Trophoblast cell (in vitro differentiated cells and primary cell): ENCODE data around the gene TNS4.
A peak's percentile ranks its signal among the peaks of the same experiment; 100 is the strongest.

Experiments used
- DNase-seq, 2 donors: peaks; one replicate each; pipeline ENCODE4 v3.0.0-alpha.2; 2016
- H2AFZ ChIP-seq: 2 replicates; pipeline ENCODE4 v1.6.1; 2013; ENCODE audit warnings: low read length, moderate library complexity, mild to moderate bottlenecking; ENCODE audit not compliant: insufficient read depth, poor library complexity
- H2AK5ac ChIP-seq: 2 replicates; pipeline ENCODE4 v1.6.1; 2013; ENCODE audit warnings: mild to moderate bottlenecking, low read length
- H2BK120ac ChIP-seq: 2 replicates; pipeline ENCODE4 v1.6.1; 2013; ENCODE audit warnings: low read length, mild to moderate bottlenecking, moderate library complexity; ENCODE audit not compliant: insufficient read depth, poor library complexity
- H2BK12ac ChIP-seq: 2 replicates; pipeline ENCODE4 v1.6.1; 2013; ENCODE audit warnings: mild to moderate bottlenecking, low read length, moderate library complexity
- H2BK5ac ChIP-seq: 2 replicates; pipeline ENCODE4 v1.6.1; 2013; ENCODE audit warnings: low read length, low read depth, moderate library complexity, mild to moderate bottlenecking; ENCODE audit not compliant: poor library complexity
- H3K14ac ChIP-seq: 2 replicates; pipeline ENCODE4 v1.6.1; 2013; ENCODE audit warnings: mild to moderate bottlenecking, low read length
- H3K18ac ChIP-seq: 2 replicates; pipeline ENCODE4 v1.6.1; 2013; ENCODE audit warnings: mild to moderate bottlenecking, low read length
- H3K23ac ChIP-seq: 2 replicates; pipeline ENCODE4 v1.6.1; 2013; ENCODE audit warnings: low read length
- H3K27ac ChIP-seq: 2 replicates; pipeline ENCODE4 v1.5.1; 2013; ENCODE audit warnings: low read depth, mild to moderate bottlenecking, inconsistent platforms, low read length, moderate library complexity
- H3K27me3 ChIP-seq: 2 replicates; pipeline ENCODE4 v1.6.1; 2013; ENCODE audit warnings: inconsistent platforms, mild to moderate bottlenecking, low read length, moderate library complexity; ENCODE audit not compliant: insufficient read depth
- H3K36me3 ChIP-seq, 2 experiments: 1 replicate in 1 of 2; 2 replicates in 1 of 2; pipeline ENCODE4 v1.6.1; 2013; ENCODE audit warnings: low read length in 2 of 2, mild to moderate bottlenecking in 2 of 2, moderate library complexity in 1 of 2; ENCODE audit not compliant: insufficient read depth in 2 of 2, control insufficient read depth in 1 of 2
- H3K4ac ChIP-seq: 2 replicates; pipeline ENCODE4 v1.6.1; 2013; ENCODE audit warnings: low read depth, mild to moderate bottlenecking, low read length, moderate library complexity
- H3K4me1 ChIP-seq, 2 experiments: 1 replicate in 1 of 2; 2 replicates in 1 of 2; pipeline ENCODE4 v1.6.1; 2013; ENCODE audit warnings: low read length in 2 of 2, mild to moderate bottlenecking in 2 of 2, moderate library complexity in 1 of 2; ENCODE audit not compliant: insufficient read depth in 2 of 2, control insufficient read depth in 1 of 2
- H3K4me2 ChIP-seq: 2 replicates; pipeline ENCODE4 v1.6.1; 2013; ENCODE audit warnings: inconsistent platforms, mild to moderate bottlenecking, low read length, moderate library complexity
- H3K4me3 ChIP-seq: 2 replicates; pipeline ENCODE4 v1.5.1; 2013; ENCODE audit warnings: mild to moderate bottlenecking, low read depth, low read length, inconsistent platforms
- H3K79me1 ChIP-seq: one replicate; pipeline ENCODE4 v1.6.1; 2013; ENCODE audit warnings: low read length
- H3K79me2 ChIP-seq: 2 replicates; pipeline ENCODE4 v1.6.1; 2013; ENCODE audit warnings: low read length, mild to moderate bottlenecking; ENCODE audit not compliant: control insufficient read depth, insufficient read depth, poor library complexity
- H3K9ac ChIP-seq: 2 replicates; pipeline ENCODE4 v1.6.1; 2013; ENCODE audit warnings: mild to moderate bottlenecking, low read length
- H3K9me3 ChIP-seq: 2 replicates; pipeline ENCODE4 v1.6.1; 2013; ENCODE audit warnings: low read depth, mild to moderate bottlenecking, control low read depth, inconsistent platforms, low read length; ENCODE audit not compliant: insufficient read depth
- H4K12ac ChIP-seq: 2 replicates; pipeline ENCODE4 v1.6.1; 2013; ENCODE audit warnings: low read depth, mild to moderate bottlenecking, low read length, moderate library complexity
- H4K8ac ChIP-seq: 2 replicates; pipeline ENCODE4 v1.6.1; 2013; ENCODE audit warnings: low read depth, mild to moderate bottlenecking, low read length, moderate library complexity
- H4K91ac ChIP-seq: one replicate; pipeline ENCODE4 v1.6.1; 2013; ENCODE audit warnings: low read depth, mild to moderate bottlenecking, low read length, moderate library complexity
- WGBS: extraction: QIAGEN DNeasy Blood & Tissue Kit; methylation state at CpG from one replicate; pipeline ENCODE4 v1.1.7; 2013; ENCODE audit warnings: missing lambda C conversion rate; ENCODE audit not compliant: insufficient read length, insufficient coverage; ENCODE audit errors: extremely low coverage; 5-methylcytosine and 5-hydroxymethylcytosine counted together

TNS4 gene

DNA sequence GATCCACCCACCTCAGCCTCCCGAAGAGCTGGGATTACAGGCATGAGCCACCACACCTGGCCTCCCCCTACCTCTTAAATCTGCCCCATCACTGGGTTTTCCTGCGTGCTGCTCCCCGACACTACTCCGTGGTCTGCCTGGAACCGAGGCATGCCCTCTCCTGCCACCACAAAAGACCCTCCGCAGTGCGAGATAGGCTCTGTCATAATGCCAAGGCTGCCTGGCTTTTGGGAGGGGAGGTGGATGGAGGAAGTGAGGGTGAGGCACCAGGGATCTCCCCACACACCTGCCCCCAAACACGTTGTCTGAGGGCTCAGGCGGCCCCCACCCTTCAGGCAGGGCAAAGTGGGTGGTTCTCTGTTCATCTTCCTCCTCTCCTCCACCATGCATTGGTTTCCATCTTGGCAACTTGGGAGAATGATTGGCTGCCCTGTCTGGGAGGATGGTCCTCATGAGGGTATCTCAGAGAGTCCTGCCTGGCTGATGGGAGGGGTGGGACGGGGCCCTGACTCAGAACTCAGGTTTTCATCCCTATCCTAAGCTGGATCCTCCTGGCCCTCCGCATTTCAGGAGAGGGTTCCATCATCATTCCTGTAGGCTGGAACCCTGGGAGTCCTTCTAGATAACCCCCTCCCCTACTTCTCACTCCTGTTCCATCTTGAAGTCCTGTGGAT lies 35.0 kb downstream of the TNS4 start:
- no peak overlapping the region for H2BK5ac ChIP-seq
- no peak overlapping the region for H4K8ac ChIP-seq
- H3K14ac ChIP-seq, result no peak overlapping the region
- H2BK12ac ChIP-seq, result no peak overlapping the region
- H3K4me1 ChIP-seq, result peaks cover 7 to 8% of the 10 kb centered on the region in 2 experiments
- no peak overlapping the region for H2AFZ ChIP-seq
- no peaks in the 10 kb centered on the region for H3K27me3 ChIP-seq
- no peak for DNase-seq
- peaks cover 5% of the 10 kb centered on the region for H3K79me1 ChIP-seq
- no peaks in the 10 kb centered on the region for H3K9me3 ChIP-seq
- peak overlapping the region; percentile 12 for H3K4me3 ChIP-seq
- no peak overlapping the region for H3K9ac ChIP-seq
- no peak overlapping the region for H3K4ac ChIP-seq
- WGBS, result no CpG with 5 or more reads among the region's 11 CpGs
- H2BK120ac ChIP-seq, result no peak overlapping the region
- H2AK5ac ChIP-seq, result no peak overlapping the region
- H3K4me2 ChIP-seq, result no peak overlapping the region
- H3K79me2 ChIP-seq, result no peaks in the 10 kb centered on the region
- no peak overlapping the region for H3K18ac ChIP-seq
- H4K91ac ChIP-seq, result no peak overlapping the region
- H4K12ac ChIP-seq, result no peak overlapping the region
- H3K27ac ChIP-seq, result no peak overlapping the region
- H3K23ac ChIP-seq, result no peak overlapping the region
- no peaks in the 10 kb centered on the region for H3K36me3 ChIP-seq

DNA sequence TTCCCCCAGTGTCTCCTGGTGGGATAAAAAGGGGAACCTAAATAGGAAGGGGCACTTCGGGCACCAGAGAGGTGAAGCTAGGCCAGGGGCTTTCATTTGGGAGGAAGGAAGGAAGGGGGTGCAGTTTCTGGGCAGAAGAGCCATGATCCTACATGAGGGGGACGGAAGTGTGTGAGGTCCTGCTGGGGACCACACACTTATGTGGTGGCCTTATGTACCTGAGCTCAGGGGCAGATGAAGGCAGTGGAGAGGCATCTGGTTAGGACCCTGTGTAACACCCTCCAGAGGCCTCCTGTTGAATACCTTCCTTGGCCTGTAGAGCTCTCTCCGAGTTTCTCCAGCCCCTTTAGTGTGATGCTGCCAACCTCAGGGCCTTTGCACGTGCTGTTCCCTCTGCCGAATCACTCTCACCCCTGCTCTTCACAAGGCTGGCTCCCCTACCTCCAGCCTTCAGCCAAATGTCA lies 37.0 kb downstream of the TNS4 start:
- no peaks in the 10 kb centered on the region for H3K4me1 ChIP-seq
- no peaks in the 10 kb centered on the region for H3K9me3 ChIP-seq
- no peak overlapping the region for H2BK12ac ChIP-seq
- no peak overlapping the region for H3K4me3 ChIP-seq
- H3K23ac ChIP-seq, result no peak overlapping the region
- no peak overlapping the region for H4K91ac ChIP-seq
- H4K8ac ChIP-seq, result no peak overlapping the region
- no peaks in the 10 kb centered on the region for H3K79me1 ChIP-seq
- H4K12ac ChIP-seq, result no peak overlapping the region
- no peak overlapping the region for H2BK5ac ChIP-seq
- H2BK120ac ChIP-seq, result no peak overlapping the region
- H3K9ac ChIP-seq, result no peak overlapping the region
- H3K14ac ChIP-seq, result no peak overlapping the region
- H3K79me2 ChIP-seq, result no peaks in the 10 kb centered on the region
- no peak overlapping the region for H2AFZ ChIP-seq
- no CpG with 5 or more reads among the region's 5 CpGs for WGBS
- no peak overlapping the region for H3K4ac ChIP-seq
- no peak for DNase-seq
- no peak overlapping the region for H2AK5ac ChIP-seq
- H3K4me2 ChIP-seq, result no peak overlapping the region
- no peaks in the 10 kb centered on the region for H3K27me3 ChIP-seq
- no peaks in the 10 kb centered on the region for H3K36me3 ChIP-seq
- H3K18ac ChIP-seq, result no peak overlapping the region
- H3K27ac ChIP-seq, result no peak overlapping the region

GRCh38 chr17:40463122-40463550 lies 38.3 kb downstream of the TNS4 start:
- H3K27ac ChIP-seq, result no peak overlapping the region
- no peaks in the 10 kb centered on the region for H3K9me3 ChIP-seq
- H3K4me1 ChIP-seq, result no peaks in the 10 kb centered on the region
- no peaks in the 10 kb centered on the region for H3K79me1 ChIP-seq
- no peak for DNase-seq
- peak overlapping the region; percentile 14 for H2AFZ ChIP-seq
- H2BK120ac ChIP-seq, result no peak overlapping the region
- H3K4me2 ChIP-seq, result no peak overlapping the region
- H3K18ac ChIP-seq, result no peak overlapping the region
- WGBS, result no CpG with 5 or more reads among the region's 11 CpGs
- H3K14ac ChIP-seq, result no peak overlapping the region
- H2AK5ac ChIP-seq, result no peak overlapping the region
- H3K79me2 ChIP-seq, result no peaks in the 10 kb centered on the region
- H3K4ac ChIP-seq, result no peak overlapping the region
- H3K36me3 ChIP-seq, result no peaks in the 10 kb centered on the region
- H3K4me3 ChIP-seq, result no peak overlapping the region
- H3K23ac ChIP-seq, result no peak overlapping the region
- H2BK5ac ChIP-seq, result no peak overlapping the region
- H3K9ac ChIP-seq, result no peak overlapping the region
- no peaks in the 10 kb centered on the region for H3K27me3 ChIP-seq
- H4K8ac ChIP-seq, result no peak overlapping the region
- no peak overlapping the region for H4K12ac ChIP-seq
- no peak overlapping the region for H4K91ac ChIP-seq
- H2BK12ac ChIP-seq, result peak overlapping the region; percentile 19

- Histone ChIP-seq H3K27ac (no peak overlapping the region), H3K79me2 (no peaks in the 10 kb centered on the region), H3K4me2 (no peak overlapping the region), H3K79me1 (no peaks in the 10 kb centered on the region), H2BK12ac (no peak overlapping the region), H3K14ac (no peak overlapping the region), H2AK5ac (no peak overlapping the region), H3K9ac (no peak overlapping the region), H4K8ac (no peak overlapping the region), H3K4ac (no peak overlapping the region), H3K18ac (no peak overlapping the region), H4K12ac (no peak overlapping the region), H3K36me3 (no peaks in the 10 kb centered on the region), H2AFZ (peak overlapping the region; percentile 28), H3K9me3 (no peaks in the 10 kb centered on the region), H2BK120ac (no peak overlapping the region), H3K23ac (no peak overlapping the region), H2BK5ac (no peak overlapping the region), H4K91ac (no peak overlapping the region), H3K4me3 (no peak overlapping the region), H3K27me3 (no peaks in the 10 kb centered on the region), H3K4me1 (no peaks in the 10 kb centered on the region)
- WGBS, result no CpG with 5 or more reads among the region's 9 CpGs
- DNase-seq, result no peak
These were observed 38.9 kb downstream of the TNS4 start for GRCh38 chr17:40462343-40463121.
